Measurements from ENCODE around the gene ZMIZ1. TPM values are rescaled to one million over a fixed set of nuclear protein-coding genes. Genes with fewer than 3 reads are reported as not detected.

Gene ZMIZ1
- total RNA-seq, 1 experiment from 2014 or later = 23.5 TPM

GRCh38 chr10:79352035-79352877 lies 283.5 kb downstream of the ZMIZ1 start:
- H3K9me3 Mint-ChIP-seq (ENCODE audit: low read depth, unreplicated experiment) = no peaks in the 10 kb centered on the region
- H3K4me1 Mint-ChIP-seq (ENCODE audit: low read depth, unreplicated experiment) = no peaks in the 10 kb centered on the region
- no peak overlapping the region for H3K4me3 Mint-ChIP-seq (ENCODE audit: low read depth, unreplicated experiment)
- CTCF ChIA-PET = no interaction called here
- no peak for DNase-seq
- no peaks in the 10 kb centered on the region for H3K27me3 Mint-ChIP-seq (ENCODE audit: unreplicated experiment)
- H3K27ac Mint-ChIP-seq (ENCODE audit: unreplicated experiment) = no peak overlapping the region
- BruUV-seq (replicated peaks) = no TSS peak
- peaks cover 47% of the 10 kb centered on the region for H3K36me3 Mint-ChIP-seq (ENCODE audit: insufficient read depth, unreplicated experiment)
- intact Hi-C loops (cut with micrococcal nuclease; ENCODE audit: unreplicated experiment) = no loop called here
- TF ChIP-seq CTCF (IDR thresholded peaks at IDR 0.05; ENCODE audit: unreplicated experiment) = no peak

GRCh38 chr10:79353000-79353406 lies 284.2 kb downstream of the ZMIZ1 start:
- Mint-ChIP-seq H3K27ac (ENCODE audit: unreplicated experiment) (no peak overlapping the region), H3K36me3 (ENCODE audit: insufficient read depth, unreplicated experiment) (peaks cover 40% of the 10 kb centered on the region), H3K4me1 (ENCODE audit: low read depth, unreplicated experiment) (no peaks in the 10 kb centered on the region), H3K27me3 (ENCODE audit: unreplicated experiment) (no peaks in the 10 kb centered on the region), H3K9me3 (ENCODE audit: low read depth, unreplicated experiment) (no peaks in the 10 kb centered on the region), H3K4me3 (ENCODE audit: low read depth, unreplicated experiment) (no peak overlapping the region)
- BruUV-seq (replicated peaks) = no TSS peak
- intact Hi-C loops (cut with micrococcal nuclease; ENCODE audit: unreplicated experiment) = no loop called here
- no peak for DNase-seq
- TF ChIP-seq CTCF (IDR thresholded peaks at IDR 0.05; ENCODE audit: unreplicated experiment) = no peak
- CTCF ChIA-PET = no interaction called here

- intact Hi-C loops (cut with micrococcal nuclease; ENCODE audit: unreplicated experiment) = no loop called here
- BruUV-seq (replicated peaks) = no TSS peak
- no peaks in the 10 kb centered on the region for H3K27me3 Mint-ChIP-seq (ENCODE audit: unreplicated experiment)
- no peaks in the 10 kb centered on the region for H3K9me3 Mint-ChIP-seq (ENCODE audit: low read depth, unreplicated experiment)
- no peaks in the 10 kb centered on the region for H3K4me1 Mint-ChIP-seq (ENCODE audit: low read depth, unreplicated experiment)
- H3K36me3 Mint-ChIP-seq (ENCODE audit: insufficient read depth, unreplicated experiment) = peaks cover 32% of the 10 kb centered on the region
- H3K27ac Mint-ChIP-seq (ENCODE audit: unreplicated experiment) = no peak overlapping the region
- no peak for DNase-seq
- no peak overlapping the region for H3K4me3 Mint-ChIP-seq (ENCODE audit: low read depth, unreplicated experiment)
- no peak for TF ChIP-seq CTCF (IDR thresholded peaks at IDR 0.05; ENCODE audit: unreplicated experiment)
- CTCF ChIA-PET = no interaction called here
Observed at GRCh38 chr10:79353726-79354125, 285.0 kb downstream of the ZMIZ1 start.

GRCh38 chr10:79354141-79354540 lies 285.4 kb downstream of the ZMIZ1 start:
- intact Hi-C loops (cut with micrococcal nuclease; ENCODE audit: unreplicated experiment) = no loop called here
- CTCF ChIA-PET = no interaction called here
- Mint-ChIP-seq H3K27ac (ENCODE audit: unreplicated experiment) (no peak overlapping the region), H3K9me3 (ENCODE audit: low read depth, unreplicated experiment) (no peaks in the 10 kb centered on the region), H3K4me1 (ENCODE audit: low read depth, unreplicated experiment) (no peaks in the 10 kb centered on the region), H3K36me3 (ENCODE audit: insufficient read depth, unreplicated experiment) (peaks cover 29% of the 10 kb centered on the region), H3K4me3 (ENCODE audit: low read depth, unreplicated experiment) (no peak overlapping the region), H3K27me3 (ENCODE audit: unreplicated experiment) (no peaks in the 10 kb centered on the region)
- no peak for DNase-seq
- TSS peak; percentile 5 for BruUV-seq (replicated peaks)
- TF ChIP-seq CTCF (IDR thresholded peaks at IDR 0.05; ENCODE audit: unreplicated experiment) = no peak

All from Calu3 (cell line).